Fibroblast of mammary gland (primary cell): ENCODE results near the gene SH3RF2.

Experiments used
- DNase-seq: peaks from one replicate; pipeline ENCODE4 v3.0.0-alpha.2; 2010; ENCODE audit warnings: low read depth
- H3K4me3 ChIP-seq: 2 replicates; pipeline ENCODE4 v1.5.1; 2011; ENCODE audit warnings: low read depth, mild to moderate bottlenecking, low read length, moderate library complexity; ENCODE audit not compliant: control insufficient read depth
- TF ChIP-seq, protein P1 (sequence below): conservative IDR thresholded peaks from 2 replicates; pipeline ENCODE4 v1.5.1; 2011; ENCODE audit warnings: low read depth, low read length, inconsistent platforms; ENCODE audit not compliant: control insufficient read depth, insufficient read depth

Gene SH3RF2

DNA sequence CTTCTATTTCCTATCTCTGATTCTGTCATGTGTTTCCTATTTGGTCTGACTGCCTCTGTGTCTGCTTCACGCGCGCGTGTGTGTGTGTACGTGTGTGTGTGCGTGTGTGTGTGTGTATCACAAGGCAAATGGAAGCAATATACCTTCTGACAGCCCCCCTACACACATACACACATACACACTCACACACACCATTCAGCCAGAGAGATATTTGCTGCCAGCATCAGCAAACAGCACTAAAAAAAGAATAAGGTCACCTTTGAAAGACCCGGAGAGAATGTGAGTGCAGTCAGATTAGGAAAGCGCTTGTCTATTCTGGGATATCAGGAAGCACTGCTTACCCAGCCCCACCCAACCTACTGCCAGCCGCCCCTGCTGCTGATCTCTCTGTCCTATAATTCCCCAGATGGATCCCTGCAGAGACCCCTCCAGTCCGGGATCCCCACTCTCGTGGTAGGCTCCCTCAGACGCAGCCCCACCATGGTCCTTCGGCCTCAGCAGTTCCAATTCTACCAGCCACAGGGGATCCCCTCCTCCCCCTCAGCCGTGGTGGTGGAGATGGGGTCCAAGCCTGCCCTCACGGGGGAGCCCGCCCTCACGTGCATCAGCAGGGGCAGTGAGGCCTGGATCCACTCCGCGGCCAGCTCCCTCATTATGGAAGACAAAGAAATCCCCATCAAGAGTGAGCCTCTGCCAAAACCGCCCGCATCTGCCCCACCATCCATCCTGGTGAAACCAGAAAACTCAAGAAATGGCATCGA lies 123.3 kb downstream of the SH3RF2 start:
- H3K4me3 ChIP-seq = no peak overlapping the region
- DNase-seq = peak; percentile 10
- TF ChIP-seq, protein P1, sequence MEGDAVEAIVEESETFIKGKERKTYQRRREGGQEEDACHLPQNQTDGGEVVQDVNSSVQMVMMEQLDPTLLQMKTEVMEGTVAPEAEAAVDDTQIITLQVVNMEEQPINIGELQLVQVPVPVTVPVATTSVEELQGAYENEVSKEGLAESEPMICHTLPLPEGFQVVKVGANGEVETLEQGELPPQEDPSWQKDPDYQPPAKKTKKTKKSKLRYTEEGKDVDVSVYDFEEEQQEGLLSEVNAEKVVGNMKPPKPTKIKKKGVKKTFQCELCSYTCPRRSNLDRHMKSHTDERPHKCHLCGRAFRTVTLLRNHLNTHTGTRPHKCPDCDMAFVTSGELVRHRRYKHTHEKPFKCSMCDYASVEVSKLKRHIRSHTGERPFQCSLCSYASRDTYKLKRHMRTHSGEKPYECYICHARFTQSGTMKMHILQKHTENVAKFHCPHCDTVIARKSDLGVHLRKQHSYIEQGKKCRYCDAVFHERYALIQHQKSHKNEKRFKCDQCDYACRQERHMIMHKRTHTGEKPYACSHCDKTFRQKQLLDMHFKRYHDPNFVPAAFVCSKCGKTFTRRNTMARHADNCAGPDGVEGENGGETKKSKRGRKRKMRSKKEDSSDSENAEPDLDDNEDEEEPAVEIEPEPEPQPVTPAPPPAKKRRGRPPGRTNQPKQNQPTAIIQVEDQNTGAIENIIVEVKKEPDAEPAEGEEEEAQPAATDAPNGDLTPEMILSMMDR = no peak

DNA sequence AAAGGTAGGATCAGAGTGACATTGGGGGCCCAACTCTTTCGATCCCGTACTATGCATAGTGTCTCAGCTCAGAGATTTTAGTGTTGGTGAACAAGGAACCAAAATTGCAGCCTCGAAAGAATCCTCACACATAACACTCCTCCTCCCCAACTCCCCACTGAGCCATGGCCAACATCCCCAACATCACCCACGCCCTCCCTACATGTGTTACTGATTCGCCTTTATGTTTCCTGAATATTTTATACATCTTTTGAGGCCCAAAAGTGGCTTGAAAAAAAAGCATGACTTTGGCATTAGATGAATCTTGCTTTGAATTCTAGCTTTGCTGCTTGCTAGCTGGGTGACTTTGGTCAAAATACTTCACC lies 123.8 kb downstream of the SH3RF2 start:
- H3K4me3 ChIP-seq = no peak overlapping the region
- no peak for DNase-seq
- TF ChIP-seq, protein P1 = no peak

DNA sequence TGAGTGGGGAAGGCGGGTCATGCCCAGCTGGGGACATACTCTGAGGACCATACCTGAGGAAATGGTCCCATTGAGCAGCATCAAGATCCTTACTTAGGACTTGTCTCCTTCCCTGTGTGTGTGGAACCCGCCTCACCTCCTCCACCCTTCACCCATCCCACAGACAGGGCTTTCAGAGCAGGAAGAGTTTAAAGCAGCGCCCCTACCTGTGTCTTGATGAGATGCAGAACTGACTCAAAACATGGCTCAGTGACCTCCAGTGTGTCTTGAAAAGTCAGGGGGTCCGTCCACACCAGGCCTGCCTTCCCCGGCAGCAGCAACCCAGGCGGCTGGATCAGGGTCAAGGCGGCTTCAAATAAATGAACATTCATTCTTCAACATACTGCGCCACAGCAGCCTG lies 130.6 kb downstream of the SH3RF2 start:
- H3K4me3 ChIP-seq = no peak overlapping the region
- TF ChIP-seq, protein P1 = no peak

DNA sequence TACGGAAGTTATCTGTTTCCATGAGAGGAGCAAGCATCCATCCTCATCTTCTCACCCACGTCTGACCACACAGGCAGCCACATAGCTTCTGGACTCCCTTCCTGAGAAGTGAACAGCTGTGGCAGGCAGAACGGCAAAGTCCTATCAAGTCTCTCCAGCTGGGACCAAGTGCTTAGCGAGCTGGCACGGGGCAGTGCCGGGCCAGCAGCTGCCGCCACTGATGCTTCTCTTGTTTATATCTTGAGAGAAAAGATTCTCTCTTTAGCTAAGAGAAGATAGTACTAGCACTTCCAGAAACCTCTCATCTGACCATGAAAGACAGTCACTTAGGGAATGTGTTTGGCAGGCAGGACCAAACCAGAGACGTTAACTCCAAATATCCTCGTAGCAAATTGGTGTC lies 131.8 kb downstream of the SH3RF2 start:
- no peak for DNase-seq
- H3K4me3 ChIP-seq = no peak overlapping the region
- TF ChIP-seq, protein P1 = no peak

More for the DNA sequence above, 130.6 kb downstream of the SH3RF2 start:
- no peak for DNase-seq

DNA sequence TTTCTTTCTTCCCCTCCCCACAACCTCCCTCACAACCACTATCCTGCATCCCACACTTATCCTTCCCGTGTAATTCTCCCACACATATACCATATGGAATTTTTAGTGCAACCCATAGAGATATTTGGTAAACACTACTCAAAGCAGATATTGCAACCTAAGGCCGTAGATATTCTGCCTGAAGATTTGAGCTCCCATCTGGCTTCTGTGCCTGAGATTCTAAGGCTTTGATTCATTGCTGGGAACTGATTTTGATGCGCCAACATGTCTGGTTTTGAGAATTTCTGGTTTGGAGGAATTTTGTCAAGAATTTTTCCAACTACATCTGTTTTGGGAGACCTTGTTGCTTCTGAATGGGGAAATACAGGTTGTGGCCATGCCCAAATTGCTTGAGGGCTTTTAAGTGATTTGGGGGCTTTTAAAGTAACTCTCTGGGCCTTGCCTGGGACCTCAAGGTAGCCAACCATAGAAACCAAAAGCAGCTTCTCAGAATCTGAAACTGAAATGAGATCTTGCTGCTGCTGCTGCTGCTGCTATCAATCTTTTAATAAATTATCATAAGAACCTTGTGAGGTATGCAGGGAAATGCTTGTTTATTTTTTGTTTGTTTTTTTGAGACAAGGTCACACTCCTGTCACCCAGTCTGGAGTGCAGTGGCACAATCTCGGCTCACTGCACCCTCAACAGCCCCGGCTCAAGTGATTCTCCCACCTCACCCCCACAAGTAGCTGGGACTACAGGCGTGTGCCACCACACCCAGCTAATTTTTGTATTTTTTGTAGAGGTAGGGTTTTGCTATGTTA lies 132.8 kb downstream of the SH3RF2 start:
- DNase-seq = no peak
- TF ChIP-seq, protein P1 = no peak
- no peak overlapping the region for H3K4me3 ChIP-seq

DNA sequence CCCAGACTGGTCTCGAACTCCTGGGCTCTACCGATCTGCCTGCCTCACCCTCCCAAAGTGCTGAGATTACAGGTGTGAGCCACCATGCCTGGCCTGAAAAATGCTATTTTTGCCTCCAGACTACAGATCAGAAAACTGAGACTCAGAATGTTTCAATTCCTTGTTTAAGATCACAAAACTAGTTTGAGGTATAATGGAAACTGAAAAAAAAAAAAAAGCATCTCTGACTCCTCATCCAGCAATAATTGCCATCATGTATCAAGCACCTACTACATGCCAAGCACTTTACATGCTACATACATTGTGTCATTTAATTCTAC lies 133.4 kb downstream of the SH3RF2 start:
- no peak overlapping the region for H3K4me3 ChIP-seq
- DNase-seq = no peak
- TF ChIP-seq, protein P1 = no peak
